ENCODE results near the gene ANTXRL.

Gene ANTXRL

DNA sequence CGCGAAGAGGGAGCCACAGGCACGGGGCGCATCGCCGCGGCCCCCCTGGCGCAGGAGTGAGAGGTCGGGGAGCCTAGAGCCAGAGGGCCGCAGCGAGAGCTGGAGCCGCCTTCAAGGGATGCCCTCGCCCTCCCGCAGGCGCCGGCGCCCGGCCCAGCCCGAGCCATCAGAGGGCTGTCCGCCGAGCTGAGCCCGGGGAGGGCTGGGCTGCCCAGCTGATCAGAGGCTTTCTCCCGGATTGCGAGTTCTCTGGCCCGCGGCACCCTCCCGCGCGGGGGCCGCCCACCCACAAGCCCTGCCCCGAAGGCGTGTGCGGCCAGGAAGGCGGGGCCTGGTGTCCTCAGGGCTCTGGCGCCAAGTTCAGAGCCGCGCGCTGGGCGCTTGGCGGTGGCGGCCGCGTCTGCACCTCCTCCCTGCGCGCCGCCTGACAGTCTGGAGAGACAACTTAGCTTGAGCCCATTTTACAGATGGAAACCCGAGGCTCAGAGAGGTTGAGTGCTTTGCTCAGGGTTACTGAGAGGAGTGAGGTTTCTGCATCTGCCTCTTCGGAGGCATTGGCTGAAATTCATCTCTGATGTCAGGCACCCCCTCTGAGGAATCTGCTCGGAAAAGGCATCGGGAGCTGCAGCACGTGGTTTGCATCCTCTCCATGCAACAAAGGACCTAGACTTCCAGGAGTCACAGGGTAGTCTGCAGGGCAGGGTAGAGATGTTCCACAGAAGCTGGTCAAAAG is 3.8 kb upstream of the ANTXRL start:
- Mint-ChIP-seq H3K9me3 (no peaks in the 10 kb centered on the region), H3K27ac (no peak overlapping the region), H3K36me3 (no peaks in the 10 kb centered on the region), H3K4me1 (peaks cover 28% of the 10 kb centered on the region), H3K4me3 (peak overlapping the region; percentile 84)
- peak; percentile 59 to 76 for DNase-seq (ENCODE audit: low spot score in 2 of 2)
- ATAC-seq, result peak; percentile 86

DNA sequence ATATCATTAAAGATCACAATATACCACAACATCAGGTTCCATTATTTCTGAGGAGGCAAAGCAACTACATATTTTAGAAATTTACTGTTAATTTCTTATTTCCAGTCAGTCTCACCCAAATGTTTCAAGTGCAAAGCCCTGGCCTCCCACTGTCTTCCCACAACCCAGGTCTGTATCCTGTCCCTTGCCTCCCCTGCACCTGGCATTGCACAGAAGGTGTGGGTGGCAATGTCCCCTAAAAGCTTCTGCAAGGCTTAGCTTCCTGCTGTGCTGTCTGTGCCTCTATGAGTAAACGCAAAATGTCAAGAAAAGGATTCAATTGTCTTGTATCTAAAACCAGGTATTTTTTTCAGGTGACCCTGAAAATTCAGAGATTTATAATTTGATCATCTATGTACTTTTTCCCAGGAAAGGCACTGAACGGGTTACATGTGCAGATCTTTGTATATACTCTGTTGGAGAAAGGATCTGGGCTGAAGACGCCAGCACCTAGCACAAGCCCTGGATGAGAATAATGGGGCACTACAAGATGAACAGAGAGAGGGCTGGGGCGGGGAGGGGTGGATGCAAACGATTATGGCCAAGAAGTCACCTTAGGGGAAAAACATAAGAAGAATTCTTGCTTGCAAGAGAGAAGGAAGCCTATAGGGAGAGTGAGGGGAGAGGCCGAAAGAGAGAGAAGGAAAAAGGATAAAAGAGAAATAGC is 3.1 kb upstream of the ANTXRL start:
- Mint-ChIP-seq H3K36me3 (no peaks in the 10 kb centered on the region), H3K9me3 (no peaks in the 10 kb centered on the region), H3K4me3 (peak overlapping the region; percentile 84), H3K4me1 (peaks cover 28% of the 10 kb centered on the region), H3K27ac (no peak overlapping the region)
- ATAC-seq (no peak), DNase-seq (ENCODE audit: low spot score in 2 of 2) (no peak)

DNA sequence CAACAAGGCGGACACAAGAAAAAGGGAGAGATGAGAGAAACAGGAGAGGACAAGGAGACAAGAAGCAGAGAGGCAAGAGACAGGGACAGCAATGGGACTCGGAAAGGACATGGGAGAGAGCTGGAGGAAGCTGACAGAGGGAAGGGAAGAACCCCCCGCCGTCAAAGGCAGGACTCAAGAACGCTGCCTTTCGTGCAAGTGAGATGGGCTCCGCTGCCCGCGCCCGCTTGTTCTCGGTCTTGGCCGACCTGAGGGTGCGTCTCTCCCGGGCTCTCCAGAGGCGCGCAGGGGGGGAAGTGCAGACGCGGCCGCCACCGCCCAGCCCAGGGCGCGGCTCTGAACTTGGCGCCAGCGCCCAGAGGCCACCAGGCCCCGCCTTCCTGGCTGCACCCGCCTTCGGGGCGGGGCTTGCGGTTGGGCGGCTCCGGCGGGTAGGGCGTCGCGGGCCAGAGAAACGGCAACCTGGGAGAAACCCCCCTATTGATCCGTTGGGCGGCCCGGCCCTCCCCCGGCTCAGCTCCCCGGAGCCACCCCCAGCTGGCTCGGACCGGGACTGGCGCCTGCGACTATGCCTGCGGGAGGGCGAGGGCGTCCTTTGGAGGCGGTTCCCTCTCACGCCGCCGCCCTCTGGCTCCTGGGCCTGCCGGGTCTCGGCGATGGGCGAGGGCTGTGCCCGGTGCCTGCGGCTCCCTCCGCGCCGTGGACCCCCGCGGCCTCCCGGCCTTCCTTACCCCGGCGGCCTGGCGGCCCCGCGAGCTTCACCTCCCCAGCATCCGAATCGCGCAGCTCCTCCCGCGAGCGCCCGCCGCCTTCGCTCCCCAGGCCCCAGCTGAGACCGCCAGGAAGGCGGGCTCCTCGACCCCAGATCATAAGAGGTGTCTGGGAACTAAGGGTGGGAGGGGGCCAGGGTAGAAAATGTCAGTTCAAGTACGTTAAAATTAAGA is 2.2 kb upstream of the ANTXRL start:
- H3K4me3 Mint-ChIP-seq, result peak overlapping the region; percentile 84
- no peaks in the 10 kb centered on the region for H3K36me3 Mint-ChIP-seq
- peak overlapping the region; percentile 20 for H3K27ac Mint-ChIP-seq
- H3K4me1 Mint-ChIP-seq, result peaks cover 28% of the 10 kb centered on the region
- no peaks in the 10 kb centered on the region for H3K9me3 Mint-ChIP-seq
- ATAC-seq (peak; percentile 86), DNase-seq (ENCODE audit: low spot score in 2 of 2) (peak; percentile 76 to 90)

DNA sequence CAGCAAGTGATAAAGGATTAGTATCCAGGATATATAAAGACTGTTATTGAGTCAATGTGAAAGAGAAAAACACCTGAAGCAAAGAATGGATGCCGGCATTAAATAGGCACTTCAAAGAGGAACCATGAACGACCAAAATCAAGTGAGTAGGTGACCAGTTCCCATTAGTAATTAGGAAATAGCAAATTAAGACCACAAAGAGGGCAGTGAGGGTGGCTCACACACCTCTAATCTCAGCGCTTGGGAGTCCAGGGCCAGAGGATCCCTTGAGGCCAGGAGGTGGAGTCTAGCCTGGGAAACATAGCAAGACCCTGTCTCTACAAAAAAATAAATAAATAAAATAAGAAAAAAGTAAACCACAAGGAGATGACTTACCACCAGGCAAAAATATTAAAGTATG is 1.5 kb upstream of the ANTXRL start:
- no peaks in the 10 kb centered on the region for H3K36me3 Mint-ChIP-seq
- no peaks in the 10 kb centered on the region for H3K9me3 Mint-ChIP-seq
- DNase-seq (ENCODE audit: low spot score in 2 of 2) (no peak), ATAC-seq (no peak)
- H3K4me3 Mint-ChIP-seq, result peak overlapping the region; percentile 84
- peaks cover 28% of the 10 kb centered on the region for H3K4me1 Mint-ChIP-seq
- H3K27ac Mint-ChIP-seq, result peak overlapping the region; percentile 20

DNA sequence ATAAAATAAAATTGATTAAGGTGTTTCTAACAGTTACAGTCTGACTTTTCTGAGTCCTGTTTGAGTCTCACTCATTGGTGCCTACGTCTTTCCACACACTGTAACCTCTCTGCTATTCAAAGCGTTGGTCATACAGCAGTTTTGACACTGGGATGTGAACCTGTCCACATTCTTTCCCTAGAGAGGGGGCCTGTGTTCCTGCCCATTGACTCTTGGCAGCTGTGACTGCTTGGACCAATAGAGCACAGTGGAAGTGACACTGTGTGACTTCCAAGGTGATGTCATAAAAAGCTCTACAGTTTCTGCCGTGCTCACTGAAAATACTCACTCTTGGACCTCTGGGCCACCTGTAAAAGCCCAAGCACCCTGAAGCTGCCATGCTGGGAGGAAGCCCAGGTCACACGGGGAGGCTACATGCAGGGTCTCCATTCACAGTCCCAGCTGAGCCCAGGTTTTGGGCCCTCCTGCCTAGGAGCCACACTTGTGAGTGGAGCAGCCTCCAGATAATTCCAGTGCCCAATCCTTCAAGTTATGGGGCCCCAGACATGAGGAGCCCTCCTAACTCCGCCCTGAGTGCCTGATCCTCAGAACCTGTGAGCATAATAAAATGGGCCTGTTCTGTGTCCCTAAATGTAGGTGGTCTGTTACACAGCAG is 704 bp upstream of the ANTXRL start:
- Mint-ChIP-seq H3K4me3 (no peak overlapping the region), H3K9me3 (no peaks in the 10 kb centered on the region), H3K4me1 (peaks cover 28% of the 10 kb centered on the region), H3K27ac (no peak overlapping the region), H3K36me3 (no peaks in the 10 kb centered on the region)
- ATAC-seq (no peak), DNase-seq (ENCODE audit: low spot score in 2 of 2) (no peak)

DNA sequence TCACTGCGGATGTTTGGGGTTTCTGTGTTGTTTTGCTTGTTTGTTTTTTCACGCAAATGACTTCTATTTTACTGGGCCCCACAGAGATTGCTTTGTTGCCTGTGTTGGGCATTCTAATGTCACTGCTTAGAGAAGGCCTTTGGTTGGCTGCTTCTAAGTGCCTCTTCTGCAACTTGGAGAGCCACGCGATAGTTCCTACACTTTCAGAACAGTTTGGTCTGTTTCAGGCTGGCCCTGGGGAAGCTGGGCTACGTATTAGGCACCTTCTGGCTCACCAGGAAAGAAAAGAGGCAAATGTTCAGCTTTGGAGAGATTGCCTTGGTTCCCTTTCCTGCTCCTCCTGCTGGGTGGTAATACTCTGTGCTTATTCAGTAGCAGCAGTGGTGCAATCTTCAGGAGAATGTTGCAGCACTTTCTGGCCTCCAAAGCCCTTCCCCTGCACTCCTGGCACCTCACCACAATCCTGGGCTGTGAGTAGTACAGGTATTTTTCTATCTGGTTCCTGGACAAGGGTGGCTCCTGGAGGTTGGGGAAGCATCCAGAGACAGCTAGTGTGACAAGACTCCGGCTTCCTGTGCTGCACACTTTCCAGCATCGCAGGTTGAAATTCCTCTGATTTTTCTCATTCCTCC is 1.2 kb downstream of the ANTXRL start:
- H3K4me3 Mint-ChIP-seq, result no peak overlapping the region
- peaks cover 20% of the 10 kb centered on the region for H3K4me1 Mint-ChIP-seq
- H3K9me3 Mint-ChIP-seq, result no peaks in the 10 kb centered on the region
- ATAC-seq, result no peak
- H3K36me3 Mint-ChIP-seq, result no peaks in the 10 kb centered on the region
- H3K27ac Mint-ChIP-seq, result no peak overlapping the region
- DNase-seq (ENCODE audit: low spot score in 2 of 2), result no peak

DNA sequence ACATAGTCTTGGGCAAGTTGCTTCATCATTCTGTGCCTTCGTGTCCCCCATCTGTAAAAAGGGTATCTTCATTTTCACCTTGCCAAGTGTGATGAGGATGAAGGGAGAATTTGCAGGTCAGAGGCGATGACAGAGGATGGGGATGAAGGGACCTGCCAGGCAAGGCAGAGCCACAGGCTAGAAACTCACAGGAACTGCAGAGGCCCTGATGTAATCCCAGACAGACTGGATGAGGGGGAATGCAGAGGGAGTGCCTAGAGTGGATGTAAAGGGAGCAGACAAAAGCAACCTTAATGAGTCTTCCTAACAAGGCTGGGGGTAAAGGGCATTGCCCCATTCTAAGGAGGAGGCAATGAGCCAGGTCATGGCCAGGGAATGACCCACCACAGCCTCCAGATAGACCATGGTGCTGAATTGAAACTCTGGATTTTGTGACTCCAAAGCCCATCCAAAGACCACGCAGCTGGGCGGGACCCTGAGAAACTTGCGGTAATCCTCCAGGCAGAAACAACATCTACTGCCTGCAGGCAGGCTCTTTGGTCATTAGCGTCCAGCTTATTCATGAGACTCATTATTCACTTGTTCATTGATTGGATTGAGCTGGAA is 1.9 kb downstream of the ANTXRL start:
- DNase-seq (ENCODE audit: low spot score in 2 of 2) (no peak), ATAC-seq (no peak)
- Mint-ChIP-seq H3K36me3 (no peaks in the 10 kb centered on the region), H3K4me3 (no peak overlapping the region), H3K9me3 (no peaks in the 10 kb centered on the region), H3K27ac (no peak overlapping the region), H3K4me1 (peaks cover 13% of the 10 kb centered on the region)

DNA sequence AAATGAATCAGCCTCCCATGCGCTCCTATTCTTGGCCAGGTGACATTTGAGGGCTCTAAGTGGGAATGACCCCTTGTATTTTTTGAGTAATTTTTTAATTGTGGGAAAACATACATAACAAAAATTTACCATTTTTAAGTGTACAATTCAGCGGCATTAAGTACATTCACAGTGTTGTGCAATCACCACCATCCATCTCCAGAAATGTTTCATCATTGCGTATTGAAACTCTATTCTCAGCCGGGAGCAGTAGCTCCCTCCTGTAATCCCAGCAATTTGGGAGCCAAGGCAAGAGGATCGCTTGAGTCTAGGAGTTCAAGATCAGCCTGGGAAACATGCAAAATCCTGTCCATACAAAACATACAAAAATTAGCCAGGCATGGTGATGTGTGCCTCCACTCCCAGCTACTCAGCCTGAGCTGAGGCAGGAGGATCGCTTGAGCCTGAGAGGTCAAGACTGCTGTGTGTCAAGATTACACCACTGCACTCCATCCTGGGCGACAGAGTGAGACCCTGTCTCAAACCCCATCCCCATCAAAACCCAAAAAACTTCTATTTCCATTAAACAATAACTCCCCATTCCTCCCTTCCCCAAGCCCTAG is 2.5 kb downstream of the ANTXRL start:
- Mint-ChIP-seq H3K27ac (no peak overlapping the region), H3K36me3 (no peaks in the 10 kb centered on the region)

DNA sequence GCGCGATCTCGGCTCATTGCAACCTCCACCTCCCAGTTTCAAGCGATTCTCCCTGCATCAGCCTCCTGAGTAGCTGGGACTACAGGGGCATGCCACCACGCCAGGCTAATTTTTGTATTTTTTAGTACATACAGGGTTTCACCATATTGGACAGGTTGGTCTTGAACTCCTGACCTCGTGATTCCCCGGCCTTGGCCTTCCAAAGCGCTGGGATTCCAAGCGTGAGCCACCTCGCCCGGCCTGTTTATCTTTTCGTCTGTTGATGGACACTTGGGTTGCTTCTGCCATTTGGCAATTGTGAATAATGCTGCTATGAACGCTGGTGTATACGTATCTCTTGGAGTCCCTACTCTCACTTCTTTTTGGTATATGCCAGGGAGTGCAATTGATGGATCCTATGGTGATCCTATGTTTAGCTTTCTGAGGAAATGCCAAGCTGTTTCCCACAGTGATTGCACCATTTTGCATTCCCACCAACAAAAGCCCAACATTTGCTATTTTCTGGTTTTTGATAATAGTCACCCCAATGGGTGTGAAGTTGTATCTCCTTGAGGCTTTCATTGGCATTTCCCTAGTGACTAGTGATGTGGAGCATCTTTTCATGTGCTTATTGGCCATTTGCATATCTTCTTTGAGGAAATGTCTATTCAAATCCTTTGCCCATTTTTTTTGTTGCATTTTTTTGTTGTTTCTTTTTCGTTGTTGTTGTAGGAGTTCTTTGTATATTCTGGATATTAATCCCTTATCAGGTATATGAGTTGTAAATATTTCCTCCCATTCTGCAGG is 3.5 kb downstream of the ANTXRL start:
- ATAC-seq (no peak), DNase-seq (ENCODE audit: low spot score in 2 of 2) (no peak)
- Mint-ChIP-seq H3K4me3 (no peak overlapping the region), H3K4me1 (peaks cover 2% of the 10 kb centered on the region), H3K36me3 (no peaks in the 10 kb centered on the region), H3K27ac (no peak overlapping the region), H3K9me3 (no peaks in the 10 kb centered on the region)

More for the DNA sequence above, 2.5 kb downstream of the ANTXRL start:
- Mint-ChIP-seq H3K9me3 (no peaks in the 10 kb centered on the region), H3K4me3 (no peak overlapping the region), H3K4me1 (peaks cover 7% of the 10 kb centered on the region)
- ATAC-seq, result no peak
- DNase-seq (ENCODE audit: low spot score in 2 of 2), result no peak

DNA sequence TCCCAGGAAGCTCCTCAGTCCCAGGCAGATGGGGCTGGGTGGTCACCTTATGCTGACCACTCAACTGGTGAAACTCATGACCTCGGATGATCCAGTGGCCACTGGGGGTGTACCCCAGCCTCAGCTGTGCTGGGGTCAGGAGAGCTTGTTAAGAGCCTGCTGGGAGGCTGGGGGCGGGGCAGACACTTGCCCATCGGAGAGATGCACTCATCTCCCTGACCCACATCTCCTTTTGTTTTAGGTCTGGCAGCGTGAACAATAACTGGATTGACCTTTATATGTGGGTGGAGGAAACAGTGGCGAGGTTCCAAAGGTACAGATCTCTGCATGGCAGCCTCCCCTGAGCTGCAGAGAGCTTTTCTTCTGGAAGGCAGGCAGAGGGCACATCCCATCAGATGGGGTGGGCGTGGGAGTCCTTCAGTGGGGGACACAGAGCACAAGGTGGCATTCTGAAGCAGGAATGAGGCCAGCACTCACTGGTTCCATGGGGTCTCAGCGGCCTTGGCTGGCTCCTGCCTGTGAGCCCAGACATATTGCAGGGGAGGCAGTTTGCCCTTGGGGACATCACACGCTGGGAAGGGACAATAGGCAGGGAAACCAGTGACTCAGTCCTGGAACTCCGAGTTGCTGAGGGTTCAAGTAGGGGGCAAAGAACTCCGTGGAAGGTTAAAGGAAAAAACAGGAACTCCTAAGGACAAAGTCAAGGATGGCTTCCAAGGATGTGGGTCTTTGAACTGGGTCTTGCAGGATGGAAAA is 5.2 kb downstream of the ANTXRL start:
- Mint-ChIP-seq H3K4me1 (no peaks in the 10 kb centered on the region), H3K4me3 (no peak overlapping the region), H3K27ac (no peak overlapping the region), H3K9me3 (no peaks in the 10 kb centered on the region), H3K36me3 (no peaks in the 10 kb centered on the region)
- ATAC-seq (no peak), DNase-seq (ENCODE audit: low spot score in 2 of 2) (no peak)

DNA sequence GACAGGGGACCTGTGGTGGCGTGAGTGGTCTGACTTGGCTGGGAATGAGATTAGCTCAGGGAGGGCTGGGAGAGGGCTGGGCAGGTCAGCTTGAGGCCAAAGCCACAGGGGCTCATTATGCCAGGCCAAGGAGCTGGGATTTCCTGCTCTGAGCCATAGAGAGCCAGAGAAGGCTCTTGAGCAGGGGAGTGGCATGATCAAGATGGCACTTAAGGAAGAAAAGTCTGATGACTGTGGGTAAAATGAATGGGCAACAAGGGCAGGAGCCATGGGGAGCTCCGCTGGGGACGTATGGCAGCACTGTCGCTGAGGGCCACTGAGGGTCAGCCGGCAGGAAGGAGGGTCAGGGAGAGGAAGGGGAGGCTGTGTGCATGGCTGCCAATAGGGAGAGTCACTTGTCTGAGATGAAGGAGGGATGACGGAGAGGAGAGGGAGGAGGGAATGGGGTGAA is 5.8 kb downstream of the ANTXRL start:
- Mint-ChIP-seq H3K9me3 (no peaks in the 10 kb centered on the region), H3K4me3 (no peak overlapping the region), H3K27ac (no peak overlapping the region), H3K36me3 (no peaks in the 10 kb centered on the region), H3K4me1 (peaks cover under 1% of the 10 kb centered on the region)
- no peak for DNase-seq (ENCODE audit: low spot score in 2 of 2)
- no peak for ATAC-seq

DNA sequence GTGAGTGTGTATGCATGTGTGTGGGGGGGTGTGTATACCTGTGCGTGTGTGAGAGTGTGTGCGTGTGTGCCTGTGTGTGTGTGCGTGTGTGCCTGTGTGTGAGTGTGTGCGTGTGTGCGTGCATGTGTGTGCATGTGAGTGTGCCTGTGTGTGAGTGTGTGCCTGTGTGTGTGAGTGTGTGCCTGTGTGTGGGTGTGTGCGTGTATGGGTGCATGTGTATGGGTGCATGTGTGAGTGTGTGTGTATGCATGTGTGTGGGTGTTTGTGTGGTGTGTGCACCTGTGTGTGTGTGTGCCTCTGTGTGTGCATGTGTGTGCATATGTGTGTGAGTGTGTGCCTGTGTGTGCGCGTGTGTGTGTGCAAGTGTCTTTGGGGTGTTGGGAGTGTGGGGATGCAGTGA is 6.4 kb downstream of the ANTXRL start:
- ATAC-seq (no peak), DNase-seq (ENCODE audit: low spot score in 2 of 2) (no peak)
- no peak overlapping the region for H3K27ac Mint-ChIP-seq
- no peaks in the 10 kb centered on the region for H3K9me3 Mint-ChIP-seq
- no peak overlapping the region for H3K4me3 Mint-ChIP-seq
- no peaks in the 10 kb centered on the region for H3K36me3 Mint-ChIP-seq
- H3K4me1 Mint-ChIP-seq, result peaks cover 7% of the 10 kb centered on the region
